Aorta (tissue), 5 donors: ENCODE measurements around the gene CENPA. TPM values are rescaled to one million over a fixed set of nuclear protein-coding genes. Genes with fewer than 3 reads are reported as not detected.

Experiments used
- ATAC-seq: fragments of 200-7000 bp; cut with Tn5 transposase; one replicate; pipeline ENCODE4 v1.9.1; 2022; ENCODE audit warnings: moderate library complexity; ENCODE audit not compliant: low FRiP score
- DNase-seq, 2 donors: peaks; one replicate each; pipeline ENCODE4 v3.0.0-alpha.2; 2020
- H3K27ac ChIP-seq, 2 donors: one replicate each; pipeline ENCODE4 v1.5.1; 2013; ENCODE audit warnings: low read length in 2 of 2, mild to moderate bottlenecking in 2 of 2, moderate library complexity in 2 of 2, control low read depth in 1 of 2, inconsistent platforms in 1 of 2, low read depth in 1 of 2
- H3K27me3 ChIP-seq, 2 donors: one replicate each; pipeline ENCODE4 v1.6.1; 2013; ENCODE audit warnings: control low read depth in 1 of 2, low read length in 1 of 2, mild to moderate bottlenecking in 1 of 2, moderate library complexity in 1 of 2; ENCODE audit not compliant: insufficient read depth in 2 of 2, control insufficient read depth in 1 of 2
- H3K36me3 ChIP-seq, 2 donors: one replicate each; pipeline ENCODE4 v1.6.1; 2013; ENCODE audit warnings: control low read depth in 1 of 2, low read length in 1 of 2, mild to moderate bottlenecking in 1 of 2; ENCODE audit not compliant: insufficient read depth in 2 of 2, control insufficient read depth in 1 of 2
- H3K4me1 ChIP-seq, 2 donors: one replicate each; pipeline ENCODE4 v1.6.1; 2013; ENCODE audit warnings: low read length in 2 of 2, control low read depth in 1 of 2, mild to moderate bottlenecking in 1 of 2, moderate library complexity in 1 of 2; ENCODE audit not compliant: insufficient read depth in 2 of 2, control insufficient read depth in 1 of 2
- H3K4me3 ChIP-seq, 2 donors: one replicate each; pipeline ENCODE4 v1.5.1; 2013; ENCODE audit warnings: low read length in 2 of 2, control low read depth in 1 of 2, mild to moderate bottlenecking in 1 of 2
- H3K9me3 ChIP-seq: one replicate; pipeline ENCODE4 v1.6.1; 2013; ENCODE audit warnings: mild to moderate bottlenecking, low read length; ENCODE audit not compliant: control insufficient read depth
- WGBS, 2 donors: extraction: QIAGEN DNeasy Blood & Tissue Kit; methylation state at CpG; one replicate each; pipeline ENCODE4 v1.1.7; 2013; 5-methylcytosine and 5-hydroxymethylcytosine counted together
- intact Hi-C, 2 donors: fragments of 100-400 bp; cut with DNase I; formaldehyde crosslinking; loops; one replicate each; pipeline versions ENCODE4 v1.14.2 to v1.15.0; 2022
- long read RNA-seq, 2 donors: library from polyadenylated mRNA; unstranded; transcript quantifications; one replicate each; pipeline ENCODE4 v2.0.0, GENCODE V29; 2020 to 2021
- polyA plus RNA-seq, 2 donors: library from polyadenylated mRNA; stranded (reverse); fragments of 200-250 nt; gene quantifications; one replicate each; pipeline ENCODE4 v1.2.3, GENCODE V29; 2013
- total RNA-seq, 2 donors: library from RNA; stranded (reverse); fragmentation: NEBNext Ultra II Directional; extraction: Animal tissue kit (Norgen Biotek cat#: 25700); gene quantifications; one replicate each; pipeline ENCODE4 v1.2.1, GENCODE V29; 2021
- donor health status: healthy with polysubstance abuse.
- donor health status: Bipolar disorder and iron deficiency.
- donor health status: DM: no; HTN: no; CAD: no.
- donor health status: DM: no; HTN: no; CAD: no.
- donor health status: DM: yes; HTN: yes; CAD: no.

CENPA gene
- 1 to 10 TPM in 1 of 2 donors, under 1 TPM in 1; 0.23 to 1.2 TPM for total RNA-seq
- polyA plus RNA-seq = not detected
- long read RNA-seq, donor 1, partial matches to known transcripts = 0 of 21 reads
- long read RNA-seq, donor 1, other reads (novel, unspliced or antisense) = 21 of 21 reads
- long read RNA-seq, donor 2, partial matches to known transcripts = 0 of 5 reads
- long read RNA-seq, donor 2, other reads (novel, unspliced or antisense) = 5 of 5 reads

DNA sequence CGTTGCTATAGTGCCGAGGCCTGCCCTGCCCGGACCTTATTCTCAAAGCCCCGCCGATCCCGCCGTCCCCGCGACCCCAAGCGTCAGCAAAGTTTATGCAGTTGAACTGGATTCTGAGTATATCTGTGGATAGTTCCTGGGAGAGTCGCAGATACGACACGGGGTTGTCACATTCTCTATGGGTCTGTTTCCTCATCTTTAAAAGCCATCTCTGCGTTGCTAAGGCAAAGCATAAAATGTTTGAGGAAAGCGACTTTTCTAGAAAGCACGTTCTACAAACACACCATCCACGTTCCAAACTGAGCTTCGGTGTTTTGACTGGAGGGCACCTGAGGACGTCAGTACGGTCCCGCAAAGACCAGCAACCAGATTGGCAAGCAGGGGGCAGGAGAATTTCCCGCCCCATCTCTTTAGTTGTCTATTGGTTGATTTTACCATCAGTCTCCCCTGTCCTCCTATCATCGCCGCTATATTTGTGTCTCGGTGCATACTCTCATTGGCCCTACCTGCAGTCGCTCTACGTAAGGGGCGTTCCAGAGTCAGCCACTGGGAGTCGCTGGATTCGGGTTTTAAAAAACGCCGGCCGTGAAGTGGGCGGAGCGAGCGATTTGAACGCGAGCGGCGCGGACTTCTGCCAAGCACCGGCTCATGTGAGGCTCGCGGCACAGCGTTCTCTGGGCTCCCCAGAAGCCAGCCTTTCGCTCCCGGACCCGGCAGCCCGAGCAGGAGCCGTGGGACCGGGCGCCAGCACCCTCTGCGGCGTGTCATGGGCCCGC is at the start of gene CENPA:
CENPA (plus strand) TSS at position 626 of the 776 bp plus-strand sequence; CDS start at position 767, 141 bp downstream.
- Histone ChIP-seq H3K4me1 (no peaks in the 10 kb centered on the region), H3K9me3 (no peaks in the 10 kb centered on the region), H3K27ac (no peak within 1 kb of the TSS), H3K27me3 (no peaks in the 10 kb centered on the region), H3K4me3 (peak within 1 kb of the TSS; percentile 45 to 54), H3K36me3 (no peaks in the 10 kb centered on the region)
- WGBS, 2 donors = 1% methylated on average over 55 of the region's 55 CpGs
- intact Hi-C loops = no loop called here
- DNase-seq (peak; percentile 98), ATAC-seq (peak; percentile 98)

DNA sequence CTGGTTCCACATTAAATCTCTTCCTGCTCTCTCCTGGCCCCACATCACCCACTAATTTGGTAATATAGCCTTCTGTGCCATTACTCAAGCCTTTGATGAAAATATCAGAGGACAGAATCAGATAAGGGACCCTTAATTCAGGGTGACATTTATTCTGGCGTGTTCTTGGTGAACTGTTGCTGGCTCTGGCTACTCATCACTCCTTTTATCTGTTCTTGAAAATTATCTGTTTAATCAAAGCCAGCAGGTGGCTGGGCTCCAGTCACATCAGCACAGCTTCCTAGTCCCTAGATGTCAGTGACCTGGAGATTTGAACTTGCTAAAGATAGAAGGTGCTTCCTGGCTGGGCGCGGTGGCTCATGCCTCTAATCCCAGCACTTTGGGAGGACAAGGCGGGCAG is 48.6 kb upstream of the CENPA start:
- H3K4me3 ChIP-seq = no peak overlapping the region
- DNase-seq (no peak), ATAC-seq (no peak)
- H3K27ac ChIP-seq = no peak overlapping the region
- intact Hi-C loops = no loop called here
- no peaks in the 10 kb centered on the region for H3K27me3 ChIP-seq
- no peaks in the 10 kb centered on the region for H3K9me3 ChIP-seq
- no peaks in the 10 kb centered on the region for H3K36me3 ChIP-seq
- no peaks in the 10 kb centered on the region for H3K4me1 ChIP-seq
- 94 to 95% methylated on average over 4 of the region's 4 CpGs for WGBS, 2 donors

DNA sequence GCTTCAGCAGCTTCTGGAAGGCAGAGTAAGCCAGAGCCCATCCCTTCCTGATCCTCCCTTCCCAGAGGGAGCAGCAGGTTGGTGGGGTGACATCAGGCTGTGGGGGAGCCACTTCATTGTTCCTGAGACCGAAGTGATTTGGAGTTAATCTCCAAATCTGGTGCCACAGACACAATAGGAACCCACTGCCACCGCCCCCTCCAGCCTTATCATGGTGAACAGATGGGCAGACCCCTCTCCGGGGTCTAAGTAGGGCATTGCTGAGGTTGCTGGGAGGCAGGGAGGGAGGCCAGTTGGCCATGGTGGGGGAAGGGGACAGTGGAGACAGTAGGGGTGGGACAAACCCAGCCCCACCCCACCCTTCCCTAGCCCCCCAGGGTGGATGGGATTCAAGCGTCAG is 47.4 kb upstream of the CENPA start:
- H3K27ac ChIP-seq = no peak overlapping the region
- DNase-seq = no peak
- no peaks in the 10 kb centered on the region for H3K27me3 ChIP-seq
- no peak for ATAC-seq
- intact Hi-C loops = no loop called here
- H3K9me3 ChIP-seq = no peaks in the 10 kb centered on the region
- H3K4me3 ChIP-seq = no peak overlapping the region
- H3K4me1 ChIP-seq = no peaks in the 10 kb centered on the region
- WGBS, 2 donors = 91 to 93% methylated on average over 4 of the region's 4 CpGs
- H3K36me3 ChIP-seq = no peaks in the 10 kb centered on the region

DNA sequence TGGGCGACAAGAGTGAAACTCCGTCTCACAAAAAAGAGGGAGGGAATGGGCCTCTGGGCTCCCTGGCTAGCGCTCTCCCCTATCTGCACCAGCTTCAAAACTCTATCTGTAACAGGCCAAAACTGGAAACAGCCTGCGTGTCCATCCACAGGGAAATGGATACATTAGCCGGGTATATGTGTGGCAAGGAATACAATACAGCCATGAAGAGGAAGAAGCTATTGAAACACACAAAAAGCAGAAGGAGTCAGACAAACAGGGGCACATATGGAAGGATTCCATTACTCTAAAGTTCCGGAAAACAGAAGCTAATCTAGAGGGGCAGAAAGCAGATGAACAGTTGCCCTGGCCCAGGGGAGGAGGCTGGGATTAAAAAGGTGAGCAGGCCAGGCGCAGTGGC is 46.3 kb upstream of the CENPA start:
- intact Hi-C loops = no loop called here
- Histone ChIP-seq H3K27me3 (no peaks in the 10 kb centered on the region), H3K9me3 (no peaks in the 10 kb centered on the region), H3K4me3 (no peak overlapping the region), H3K4me1 (no peaks in the 10 kb centered on the region), H3K27ac (no peak overlapping the region), H3K36me3 (no peaks in the 10 kb centered on the region)
- ATAC-seq (no peak), DNase-seq (no peak)
- 97 to 99% methylated on average over 7 of the region's 7 CpGs for WGBS, 2 donors

DNA sequence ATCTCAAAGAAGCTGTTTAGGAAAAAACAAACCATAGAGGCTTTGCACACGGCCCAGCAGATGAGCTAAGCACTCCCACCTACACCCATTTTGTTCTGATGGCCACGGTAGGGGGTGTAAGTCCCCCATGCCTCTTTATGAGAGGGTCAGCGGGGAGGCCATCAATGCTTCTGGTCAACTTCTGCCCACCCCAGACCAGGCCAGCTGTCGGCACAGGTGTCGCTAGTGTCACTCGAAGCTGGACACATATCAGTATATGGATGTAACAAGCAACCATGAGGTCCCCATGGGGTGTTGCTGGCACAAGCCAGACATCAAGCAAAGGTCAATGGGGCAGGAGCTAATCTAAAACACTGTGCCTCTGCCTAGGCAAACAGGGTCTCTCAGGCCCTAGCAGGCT is 45.5 kb upstream of the CENPA start:
- ATAC-seq (no peak), DNase-seq (no peak)
- intact Hi-C loops = no loop called here
- no peaks in the 10 kb centered on the region for H3K4me1 ChIP-seq
- no peaks in the 10 kb centered on the region for H3K9me3 ChIP-seq
- no peaks in the 10 kb centered on the region for H3K36me3 ChIP-seq
- no peaks in the 10 kb centered on the region for H3K27me3 ChIP-seq
- H3K4me3 ChIP-seq = no peak overlapping the region
- WGBS, 2 donors = 92 to 95% methylated on average over 6 of the region's 6 CpGs
- H3K27ac ChIP-seq = no peak overlapping the region

DNA sequence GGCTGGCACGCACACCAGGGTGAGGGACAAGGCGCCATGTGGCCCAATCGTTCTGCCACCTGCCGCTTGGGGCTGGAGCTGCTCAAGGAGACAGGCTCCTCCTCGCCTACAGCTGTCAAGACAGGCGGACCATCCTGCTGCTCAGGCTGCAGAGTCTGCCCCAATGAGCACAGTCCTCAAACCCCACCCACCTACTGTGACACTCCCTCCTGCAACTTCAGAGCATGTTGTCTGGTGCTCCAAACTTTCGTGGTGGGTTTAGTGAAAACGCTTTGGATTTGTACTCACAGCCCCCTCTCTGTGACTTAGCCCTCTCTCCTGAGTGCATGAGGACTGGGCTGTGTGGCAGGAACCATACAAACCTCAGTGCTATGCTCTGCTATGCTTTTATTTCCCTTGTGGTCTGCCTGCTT is 45.0 kb upstream of the CENPA start:
- Histone ChIP-seq H3K27me3 (no peaks in the 10 kb centered on the region), H3K4me3 (no peak overlapping the region), H3K36me3 (no peaks in the 10 kb centered on the region), H3K4me1 (no peaks in the 10 kb centered on the region), H3K9me3 (no peaks in the 10 kb centered on the region), H3K27ac (no peak overlapping the region)
- WGBS, 2 donors = 83 to 85% methylated on average over 8 of the region's 8 CpGs
- intact Hi-C loops = no loop called here
- ATAC-seq (no peak), DNase-seq (no peak)

DNA sequence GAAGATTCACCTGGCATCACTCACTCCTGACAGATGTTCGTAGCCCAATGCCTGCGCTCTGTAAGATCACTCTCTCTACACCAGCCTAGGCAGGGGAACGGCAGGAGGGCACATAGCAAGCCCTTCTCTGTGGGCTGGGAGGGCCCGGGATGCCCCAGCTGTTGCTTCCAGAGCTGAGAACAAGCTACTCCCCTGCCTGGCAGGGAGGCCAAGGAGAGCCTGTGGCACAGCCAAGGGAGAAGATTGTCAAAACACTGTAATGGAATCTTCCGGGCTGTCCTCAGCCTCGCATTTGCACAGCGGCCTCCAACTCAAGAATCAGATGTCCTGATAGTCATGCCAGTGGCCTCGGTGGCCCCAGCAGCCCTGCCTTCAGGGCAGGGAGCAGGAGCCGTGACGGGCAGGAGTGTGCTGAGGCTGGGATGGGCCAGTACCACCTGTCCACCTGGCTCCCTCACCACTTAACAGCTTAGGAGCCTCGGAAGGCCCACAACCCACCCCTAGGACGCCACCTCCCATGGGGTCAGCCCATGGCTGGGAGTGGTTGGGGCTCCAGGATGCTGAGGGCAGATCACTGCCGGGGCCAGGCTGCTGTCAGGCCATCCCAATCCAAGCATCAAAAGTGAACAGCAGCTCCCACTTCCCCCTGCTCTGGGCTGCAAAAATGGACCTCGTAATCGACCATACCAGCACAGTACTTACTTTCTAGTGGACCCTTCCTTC is 43.6 kb upstream of the CENPA start:
- WGBS, 2 donors = 95 to 98% methylated on average over 15 of the region's 15 CpGs
- no peak for ATAC-seq
- no peak for DNase-seq
- H3K4me3 ChIP-seq = no peak overlapping the region
- no peak overlapping the region for H3K27ac ChIP-seq
- no peaks in the 10 kb centered on the region for H3K4me1 ChIP-seq
- H3K27me3 ChIP-seq = no peaks in the 10 kb centered on the region
- intact Hi-C loops = no loop called here
- H3K9me3 ChIP-seq = no peaks in the 10 kb centered on the region
- H3K36me3 ChIP-seq = no peaks in the 10 kb centered on the region

DNA sequence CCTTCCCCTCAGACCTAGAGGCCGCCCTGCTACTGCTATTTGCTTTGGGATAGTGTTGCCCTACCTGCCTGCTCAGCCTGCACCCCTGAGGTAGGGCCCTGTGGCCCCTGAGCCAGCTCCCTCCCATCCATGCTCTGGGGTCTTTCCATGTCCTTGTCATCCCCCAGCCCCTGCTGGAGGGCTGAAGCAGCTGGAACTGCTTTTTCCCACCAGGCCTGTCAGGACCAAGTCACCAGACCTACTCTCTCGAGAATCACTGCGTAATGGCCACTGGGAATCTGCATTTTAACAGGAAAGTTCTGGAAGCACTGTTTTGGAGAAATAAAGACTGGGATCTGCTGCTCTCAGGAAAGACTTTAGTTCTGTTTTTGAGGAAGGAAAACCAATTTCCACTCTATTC is 42.0 kb upstream of the CENPA start:
- 92 to 95% methylated on average over 3 of the region's 3 CpGs for WGBS, 2 donors

More for the DNA sequence above, 42.0 kb upstream of the CENPA start:
- no peaks in the 10 kb centered on the region for H3K36me3 ChIP-seq
- H3K4me1 ChIP-seq = no peaks in the 10 kb centered on the region
- H3K9me3 ChIP-seq = no peaks in the 10 kb centered on the region
- H3K27me3 ChIP-seq = no peaks in the 10 kb centered on the region
- ATAC-seq = no peak
- no peak overlapping the region for H3K27ac ChIP-seq
- DNase-seq = no peak
- no peak overlapping the region for H3K4me3 ChIP-seq
- intact Hi-C loops = no loop called here
